GM21723 (cell line): Measurements from ENCODE around the gene PACRG.

Experiments used
- ATAC-seq: cut with Tn5 transposase; IDR thresholded peaks from one replicate; pipeline ENCODE4 v1.9.1; 2021; ENCODE audit warnings: mild to moderate bottlenecking, moderate library complexity; ENCODE audit not compliant: unreplicated experiment

Gene PACRG

DNA sequence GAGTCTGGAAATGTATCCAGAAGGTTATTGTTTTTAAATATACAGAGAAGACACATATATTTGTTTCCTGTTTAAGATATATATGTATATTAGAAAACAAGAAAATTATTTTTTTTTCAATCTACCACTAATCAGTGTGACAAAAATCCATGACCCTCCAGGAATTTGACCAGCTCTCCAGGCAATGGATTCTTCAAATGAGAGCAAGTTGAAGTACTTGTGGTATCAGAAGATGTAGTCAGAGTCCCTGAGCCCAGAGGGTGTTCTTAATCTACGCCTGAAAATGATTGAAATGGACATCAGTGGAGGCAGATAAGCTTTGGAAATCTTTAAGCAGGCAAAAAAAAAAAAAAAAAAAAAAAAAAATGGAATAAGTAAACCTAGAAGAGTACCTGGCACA lies 500.3 kb downstream of the PACRG start:
- no peak for ATAC-seq

DNA sequence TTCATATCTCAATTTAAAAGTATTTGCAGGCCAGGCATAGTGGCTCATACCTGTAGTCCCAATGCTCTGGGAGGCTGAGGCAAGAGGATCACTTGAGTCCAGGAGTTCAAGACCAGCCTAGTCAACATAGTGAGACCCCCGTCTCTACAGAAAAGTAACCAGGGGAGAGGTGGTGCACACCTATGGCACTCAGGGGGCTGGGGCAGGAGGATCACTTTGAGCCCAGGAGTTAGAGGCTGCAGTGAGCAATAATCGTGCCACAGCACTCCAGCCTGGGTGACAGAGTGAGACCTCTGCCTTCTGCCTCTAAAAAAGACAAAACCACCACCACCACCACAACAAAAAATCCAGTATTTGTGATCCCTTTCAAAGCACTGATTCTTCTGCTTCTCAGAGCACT lies 501.3 kb downstream of the PACRG start:
- ATAC-seq, result no peak

DNA sequence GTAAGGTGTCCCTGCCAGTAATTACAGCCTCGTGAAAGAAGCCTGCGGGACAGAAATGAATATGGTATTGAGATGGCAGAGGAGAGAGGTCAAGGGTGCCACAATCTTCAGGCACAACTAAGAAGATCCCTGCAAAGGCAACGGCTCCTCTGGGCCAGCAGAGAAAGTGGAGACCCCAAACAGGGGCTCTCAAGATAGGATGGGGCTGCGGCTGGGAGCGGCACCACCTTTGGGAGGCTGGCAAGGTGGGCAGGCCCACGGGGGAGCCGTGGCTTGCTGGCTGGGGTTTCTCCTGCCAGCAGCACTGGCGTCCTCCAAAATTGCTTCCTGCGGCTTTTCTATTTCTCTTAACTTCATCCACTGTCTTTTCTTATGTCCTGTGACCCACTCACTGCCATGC lies 503.1 kb downstream of the PACRG start:
- no peak for ATAC-seq

GRCh38 chr6:163231356-163232014 lies 503.7 kb downstream of the PACRG start:
- ATAC-seq, result no peak

DNA sequence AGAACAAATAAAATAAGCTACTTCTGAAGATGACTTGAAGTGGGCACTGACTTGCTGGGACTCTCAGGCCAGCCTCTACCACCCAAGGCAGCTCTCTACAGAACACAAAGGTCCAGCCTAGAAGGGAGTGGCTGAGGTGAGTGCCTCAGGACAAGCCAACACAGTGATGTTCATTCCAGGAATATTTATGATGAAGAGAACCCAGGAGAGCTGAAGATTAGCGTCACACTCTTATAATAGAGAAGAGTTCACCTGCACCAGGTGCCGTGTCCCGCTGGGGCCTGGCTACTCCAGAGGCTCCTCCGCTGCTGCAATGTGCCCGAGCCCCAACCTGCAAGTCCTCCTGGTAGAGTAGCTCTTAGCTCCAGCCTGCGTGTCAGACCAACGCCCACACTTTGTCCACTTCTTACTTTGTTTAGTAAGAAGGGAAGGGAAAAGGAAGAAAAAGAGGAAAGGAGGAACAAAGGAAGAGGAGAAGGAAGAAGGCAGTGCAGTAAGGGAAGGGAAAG lies 504.3 kb downstream of the PACRG start:
- ATAC-seq, result no peak

- no peak for ATAC-seq
These were observed 504.9 kb downstream of the PACRG start for GRCh38 chr6:163232649-163233048.

DNA sequence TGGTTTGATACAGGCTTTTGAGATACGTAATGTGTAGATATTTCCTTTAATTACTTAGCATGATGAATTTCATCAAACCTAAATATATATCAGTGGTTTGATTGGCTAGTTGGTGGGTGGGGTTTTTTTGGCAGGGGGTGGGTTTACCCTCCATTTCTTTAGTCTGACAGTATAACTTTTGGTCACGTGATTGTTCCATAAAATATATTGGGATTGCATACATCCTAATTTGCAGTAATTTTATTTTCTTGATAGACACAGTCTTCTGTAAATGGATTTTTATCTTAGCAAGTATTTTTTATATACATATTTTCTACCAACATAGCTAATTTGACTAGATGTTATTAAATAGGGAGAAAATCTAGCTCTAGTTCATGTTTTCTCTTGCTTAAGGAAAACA lies 509.3 kb downstream of the PACRG start:
- no peak for ATAC-seq

- ATAC-seq, result no peak
These were observed 512.0 kb downstream of the PACRG start for GRCh38 chr6:163239572-163240340.

DNA sequence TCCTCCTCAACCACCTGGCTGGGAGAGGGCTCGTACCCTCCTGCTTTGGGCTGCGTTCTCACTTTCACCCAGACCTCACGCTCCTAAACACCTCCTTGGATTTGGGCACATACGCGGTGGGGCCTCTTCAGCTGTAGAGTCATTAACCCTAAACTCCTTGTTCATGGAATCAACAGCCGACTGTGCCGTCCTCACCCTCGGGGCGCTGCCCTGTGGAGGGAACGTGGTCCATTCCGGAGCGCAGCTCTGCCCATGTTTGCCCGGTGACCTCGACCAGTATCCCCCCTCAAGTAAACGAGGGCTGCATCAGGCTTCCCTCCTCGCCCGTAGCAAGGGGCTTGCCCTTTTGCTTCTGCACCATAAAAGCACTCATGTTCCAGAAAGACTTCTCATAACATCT lies 512.8 kb downstream of the PACRG start:
- ATAC-seq, result no peak

GRCh38 chr6:163241683-163242082 lies 513.9 kb downstream of the PACRG start:
- ATAC-seq, result no peak

DNA sequence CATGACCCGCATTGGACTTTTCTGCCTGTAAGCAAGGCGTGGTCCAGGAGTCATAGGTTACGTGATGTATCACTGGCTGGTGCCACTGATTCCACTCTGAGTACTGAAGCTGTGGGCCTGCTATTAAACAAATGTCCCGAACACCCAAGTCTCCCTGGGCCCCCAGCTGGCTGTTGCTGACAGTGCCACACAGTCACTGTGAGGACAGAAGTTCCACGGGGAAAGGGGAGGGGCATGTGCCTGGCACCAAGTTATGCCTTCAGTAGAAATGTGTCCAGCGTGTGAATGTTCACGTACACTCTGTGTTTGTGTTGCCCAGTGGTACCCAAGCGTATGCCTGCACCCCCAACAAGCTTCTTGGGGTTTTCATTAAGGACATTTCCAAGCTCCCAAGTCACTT lies 515.3 kb downstream of the PACRG start:
- ATAC-seq, result no peak

- ATAC-seq, result no peak
These were observed 516.2 kb downstream of the PACRG start for GRCh38 chr6:163243692-163244589.

DNA sequence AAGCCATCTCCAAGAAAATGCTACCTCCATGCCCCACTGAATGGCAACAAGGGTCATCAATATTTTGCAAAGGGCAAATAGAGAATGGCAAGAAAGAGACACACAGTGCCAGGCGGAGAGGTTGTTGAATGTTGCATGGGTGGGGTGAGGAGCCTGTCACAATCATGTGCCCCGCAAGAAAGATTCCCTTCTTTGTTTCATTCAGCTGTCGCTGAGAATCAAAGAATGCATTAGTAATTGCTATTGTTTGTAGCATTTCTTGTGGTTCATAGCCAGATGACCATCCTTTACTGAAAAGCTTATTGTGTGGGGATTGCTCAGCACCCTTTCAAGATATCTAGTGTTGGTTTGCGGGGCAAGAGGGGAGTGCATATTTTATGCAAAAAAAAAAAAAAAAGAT lies 520.3 kb downstream of the PACRG start:
- ATAC-seq, result no peak

- ATAC-seq, result no peak
These were observed 521.9 kb downstream of the PACRG start for GRCh38 chr6:163249651-163250101.

DNA sequence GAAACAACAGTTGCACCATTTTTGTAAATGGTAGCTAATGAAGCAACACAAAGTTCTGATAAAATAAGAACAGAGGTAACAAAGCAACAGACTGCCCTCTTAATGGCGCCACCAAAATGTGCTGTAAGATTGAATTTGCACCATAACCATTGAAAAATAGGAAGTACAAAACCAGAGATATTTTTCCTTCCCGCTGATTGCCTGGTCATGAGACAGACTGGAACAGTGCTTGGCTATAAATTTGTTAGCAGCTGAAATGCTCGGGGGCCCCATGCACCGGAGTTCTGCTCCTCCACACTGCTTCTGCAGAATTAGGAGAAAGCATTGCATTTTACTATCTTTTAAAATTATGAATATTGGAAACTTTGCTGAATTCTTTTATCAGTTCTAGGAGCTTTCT lies 522.3 kb downstream of the PACRG start:
- ATAC-seq, result no peak

DNA sequence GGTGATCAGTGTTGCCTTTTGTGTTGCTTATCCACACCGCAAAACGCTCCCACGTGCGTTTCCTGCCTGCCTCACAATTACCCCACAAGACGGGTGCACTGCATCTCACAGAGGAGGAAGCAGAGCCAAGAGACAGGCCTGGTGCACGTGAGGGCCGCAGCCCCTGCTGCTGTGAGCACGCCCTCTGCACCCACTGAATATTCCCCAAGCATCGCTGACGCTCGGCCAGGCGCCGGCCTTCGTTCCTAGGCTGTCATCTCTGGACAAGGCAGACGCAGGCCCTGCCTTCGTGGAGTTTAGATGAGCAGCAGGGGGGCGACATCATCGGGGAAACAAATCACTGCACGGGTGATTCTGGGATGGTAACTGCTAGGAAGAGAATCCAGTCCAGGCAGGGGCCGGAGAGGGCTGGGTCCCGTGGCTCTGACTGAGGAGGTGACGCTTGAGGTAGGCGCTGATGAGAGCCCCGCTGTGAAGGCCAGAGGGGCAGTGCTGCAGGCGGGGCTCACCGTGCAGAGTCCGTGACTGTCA lies 524.4 kb downstream of the PACRG start:
- no peak for ATAC-seq

DNA sequence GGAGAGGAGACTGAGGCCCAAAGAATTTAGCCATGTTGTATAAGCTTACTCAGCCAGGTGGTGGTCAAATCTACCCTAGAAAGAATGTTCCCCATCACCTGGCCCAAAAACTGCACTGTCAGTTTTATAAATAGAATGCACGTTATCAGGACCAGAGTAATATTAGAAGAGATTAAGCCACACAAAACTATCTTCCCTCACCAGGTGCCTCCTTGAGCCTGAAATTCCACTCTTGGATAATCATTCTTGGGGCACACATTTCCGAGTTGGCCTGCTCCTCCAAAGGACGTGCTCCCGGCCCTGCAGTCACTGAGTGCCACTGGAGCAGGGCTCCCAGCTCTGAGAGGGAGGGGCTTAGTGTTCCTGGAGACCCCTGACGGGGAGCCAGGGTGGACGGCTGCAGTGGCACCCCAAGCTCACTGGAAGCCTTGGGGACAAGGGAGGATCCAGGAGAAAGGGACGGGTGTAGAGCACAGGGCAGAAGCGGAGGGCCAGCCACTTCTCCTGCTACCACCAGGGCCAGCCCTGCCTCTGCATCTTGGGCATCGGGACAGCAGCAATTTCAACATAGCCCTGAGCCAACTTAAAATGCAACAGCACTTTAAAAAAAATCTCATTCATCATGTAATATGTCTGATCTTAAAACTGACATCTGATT lies 525.9 kb downstream of the PACRG start:
- no peak for ATAC-seq

DNA sequence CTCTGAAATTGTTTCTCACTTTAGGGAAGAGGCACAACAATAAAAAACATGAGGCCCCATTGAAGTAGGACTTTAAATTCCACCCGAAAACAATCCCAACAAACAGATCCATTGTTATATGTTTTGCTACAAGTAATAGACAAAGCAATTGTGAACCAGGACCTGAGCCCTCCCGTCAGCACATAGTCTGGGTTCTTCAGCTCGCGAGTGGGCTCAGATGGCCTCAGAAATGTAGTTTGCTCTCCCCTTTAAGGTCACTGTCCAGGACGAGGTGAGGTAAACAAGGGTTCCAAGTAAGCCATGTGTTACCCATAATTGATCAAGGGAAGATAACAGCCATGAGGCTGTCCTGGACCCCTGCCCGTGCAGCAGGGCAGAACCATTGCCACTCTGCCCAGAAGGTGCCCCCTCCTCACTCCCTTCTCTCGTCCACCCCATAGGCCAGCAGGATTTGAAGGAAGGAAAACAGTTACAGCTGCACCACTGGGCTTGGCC lies 526.6 kb downstream of the PACRG start:
- no peak for ATAC-seq

- no peak for ATAC-seq
These were observed 527.5 kb downstream of the PACRG start for GRCh38 chr6:163255265-163255664.

GRCh38 chr6:163259689-163260088 lies 531.9 kb downstream of the PACRG start:
- no peak for ATAC-seq
